ENCODE measurements around the gene ZCCHC14.

ZCCHC14 gene

DNA sequence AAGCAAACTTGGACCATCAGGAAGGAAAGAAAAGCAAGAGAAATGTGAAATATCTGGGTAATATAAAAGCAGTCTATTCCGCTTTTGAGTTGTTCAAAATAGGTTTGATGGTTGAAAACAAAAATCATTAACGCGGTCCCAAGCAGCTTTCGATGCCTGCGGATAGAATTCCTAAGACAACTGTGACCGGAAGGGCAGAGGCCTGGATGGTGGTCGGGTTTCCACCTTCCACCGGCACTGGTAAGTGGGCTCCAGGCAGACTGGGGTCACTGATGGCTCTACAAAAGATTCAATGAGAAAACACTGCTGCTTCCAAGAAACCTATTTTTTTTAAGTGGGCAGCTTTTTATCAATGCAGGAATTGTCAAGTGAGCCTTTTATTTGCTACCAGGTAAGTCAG lies 49.8 kb downstream of the ZCCHC14 start:
- TF ChIP-seq, protein P1, sequence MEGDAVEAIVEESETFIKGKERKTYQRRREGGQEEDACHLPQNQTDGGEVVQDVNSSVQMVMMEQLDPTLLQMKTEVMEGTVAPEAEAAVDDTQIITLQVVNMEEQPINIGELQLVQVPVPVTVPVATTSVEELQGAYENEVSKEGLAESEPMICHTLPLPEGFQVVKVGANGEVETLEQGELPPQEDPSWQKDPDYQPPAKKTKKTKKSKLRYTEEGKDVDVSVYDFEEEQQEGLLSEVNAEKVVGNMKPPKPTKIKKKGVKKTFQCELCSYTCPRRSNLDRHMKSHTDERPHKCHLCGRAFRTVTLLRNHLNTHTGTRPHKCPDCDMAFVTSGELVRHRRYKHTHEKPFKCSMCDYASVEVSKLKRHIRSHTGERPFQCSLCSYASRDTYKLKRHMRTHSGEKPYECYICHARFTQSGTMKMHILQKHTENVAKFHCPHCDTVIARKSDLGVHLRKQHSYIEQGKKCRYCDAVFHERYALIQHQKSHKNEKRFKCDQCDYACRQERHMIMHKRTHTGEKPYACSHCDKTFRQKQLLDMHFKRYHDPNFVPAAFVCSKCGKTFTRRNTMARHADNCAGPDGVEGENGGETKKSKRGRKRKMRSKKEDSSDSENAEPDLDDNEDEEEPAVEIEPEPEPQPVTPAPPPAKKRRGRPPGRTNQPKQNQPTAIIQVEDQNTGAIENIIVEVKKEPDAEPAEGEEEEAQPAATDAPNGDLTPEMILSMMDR (conservative IDR thresholded peaks at IDR 0.05; ENCODE audit: low read depth, low read length), result no peak
- no peak for DNase-seq (ENCODE audit: low read depth)
- H3K4me3 ChIP-seq (ENCODE audit: low read length), result no peak overlapping the region

DNA sequence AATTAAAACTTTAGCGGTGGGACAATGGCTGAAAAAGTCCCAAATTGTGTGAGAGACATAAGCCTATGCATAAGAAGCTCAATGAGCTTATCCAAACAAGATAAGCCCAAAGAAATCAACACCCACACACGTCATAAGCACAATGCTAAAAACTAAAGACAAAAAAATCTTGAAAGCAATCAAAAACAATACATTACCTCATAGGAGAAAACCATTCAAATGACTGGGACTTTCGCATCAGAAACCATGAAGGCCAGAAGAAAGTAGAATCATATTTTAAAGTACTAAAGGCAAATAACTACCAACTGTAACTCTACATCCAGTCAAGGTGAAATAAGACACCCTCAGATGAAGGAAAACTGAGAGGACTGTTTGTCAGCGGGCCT lies 50.2 kb downstream of the ZCCHC14 start:
- TF ChIP-seq, protein P1 (conservative IDR thresholded peaks at IDR 0.05; ENCODE audit: low read depth, low read length), result no peak

GRCh38 chr16:87441886-87442580 lies 50.8 kb downstream of the ZCCHC14 start:
- TF ChIP-seq, protein P1 (conservative IDR thresholded peaks at IDR 0.05; ENCODE audit: low read depth, low read length), result no peak
- DNase-seq (ENCODE audit: low read depth), result peak; percentile 70

More for the DNA sequence above, 50.2 kb downstream of the ZCCHC14 start:
- no peak for DNase-seq (ENCODE audit: low read depth)
- no peak overlapping the region for H3K4me3 ChIP-seq (ENCODE audit: low read length)

GRCh38 chr16:87439926-87440325 lies 52.9 kb downstream of the ZCCHC14 start:
- no peak overlapping the region for H3K4me3 ChIP-seq (ENCODE audit: low read length)
- DNase-seq (ENCODE audit: low read depth), result no peak
- TF ChIP-seq, protein P1 (conservative IDR thresholded peaks at IDR 0.05; ENCODE audit: low read depth, low read length), result no peak

More at GRCh38 chr16:87441886-87442580, 50.8 kb downstream of the ZCCHC14 start:
- H3K4me3 ChIP-seq (ENCODE audit: low read length), result no peak overlapping the region

DNA sequence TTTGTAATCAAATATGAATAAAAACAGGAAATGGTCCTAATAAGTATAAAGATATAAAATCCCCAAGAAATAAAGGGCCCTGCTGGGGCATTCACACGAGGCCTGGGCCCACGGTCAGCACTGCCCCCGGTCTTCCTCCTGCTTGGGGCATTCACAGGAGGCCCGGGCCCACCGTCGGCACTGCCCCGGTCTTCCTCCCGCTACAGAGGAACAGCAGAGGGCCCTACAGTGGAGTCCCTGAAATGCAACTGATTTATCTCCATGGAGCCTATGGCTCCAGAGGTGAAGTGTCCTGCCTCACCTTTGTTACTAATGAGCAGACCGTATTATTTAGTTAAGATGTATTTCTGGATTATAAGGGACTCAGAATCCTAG lies 54.2 kb downstream of the ZCCHC14 start:
- TF ChIP-seq, protein P1 (conservative IDR thresholded peaks at IDR 0.05; ENCODE audit: low read depth, low read length), result no peak
- DNase-seq (ENCODE audit: low read depth), result no peak
- H3K4me3 ChIP-seq (ENCODE audit: low read length), result no peak overlapping the region

DNA sequence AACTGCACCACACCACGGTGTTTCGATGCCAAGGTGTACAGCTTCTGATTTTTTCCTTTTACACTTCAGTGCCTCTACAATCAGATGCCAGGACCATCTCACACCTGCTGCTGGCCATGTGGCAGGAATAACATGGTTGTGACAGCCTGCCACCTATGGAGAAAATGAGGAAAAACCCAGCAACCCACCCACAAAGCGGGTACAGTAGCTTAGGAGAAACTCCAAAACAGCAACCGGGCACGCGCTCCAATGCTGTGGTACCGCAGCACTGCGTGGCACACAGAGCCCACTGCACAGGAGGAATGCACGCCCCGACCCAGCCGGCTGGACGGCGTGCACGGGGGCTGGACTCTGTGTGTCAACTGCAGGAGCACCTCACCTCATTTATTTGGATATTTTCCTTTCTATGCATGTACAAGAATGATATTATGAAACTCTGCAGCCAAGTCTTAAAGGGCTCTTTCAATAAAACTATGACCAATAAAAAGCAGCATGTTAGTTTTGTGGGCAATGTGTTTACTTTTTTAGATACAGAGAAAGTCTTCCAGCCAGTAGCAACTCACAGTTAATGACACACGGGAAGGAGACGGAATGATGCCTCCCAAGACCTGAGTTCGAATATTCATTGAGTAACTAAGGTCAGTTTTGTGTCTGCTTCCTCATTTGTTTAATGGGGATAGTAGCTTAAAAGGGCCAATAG lies 54.8 kb downstream of the ZCCHC14 start:
- no peak for DNase-seq (ENCODE audit: low read depth)
- TF ChIP-seq, protein P1 (conservative IDR thresholded peaks at IDR 0.05; ENCODE audit: low read depth, low read length), result no peak
- no peak overlapping the region for H3K4me3 ChIP-seq (ENCODE audit: low read length)

GRCh38 chr16:87437327-87437726 lies 55.5 kb downstream of the ZCCHC14 start:
- no peak overlapping the region for H3K4me3 ChIP-seq (ENCODE audit: low read length)
- TF ChIP-seq, protein P1 (conservative IDR thresholded peaks at IDR 0.05; ENCODE audit: low read depth, low read length), result no peak
- DNase-seq (ENCODE audit: low read depth), result no peak

All from retinal pigment epithelial cell (primary cell).